ENCODE results near the gene NMUR1. TPM values are rescaled to one million over a fixed set of nuclear protein-coding genes. Genes with fewer than 3 reads are reported as not detected.

The NMUR1 gene
- polyA plus RNA-seq, 1 donor: 1.8 TPM

DNA sequence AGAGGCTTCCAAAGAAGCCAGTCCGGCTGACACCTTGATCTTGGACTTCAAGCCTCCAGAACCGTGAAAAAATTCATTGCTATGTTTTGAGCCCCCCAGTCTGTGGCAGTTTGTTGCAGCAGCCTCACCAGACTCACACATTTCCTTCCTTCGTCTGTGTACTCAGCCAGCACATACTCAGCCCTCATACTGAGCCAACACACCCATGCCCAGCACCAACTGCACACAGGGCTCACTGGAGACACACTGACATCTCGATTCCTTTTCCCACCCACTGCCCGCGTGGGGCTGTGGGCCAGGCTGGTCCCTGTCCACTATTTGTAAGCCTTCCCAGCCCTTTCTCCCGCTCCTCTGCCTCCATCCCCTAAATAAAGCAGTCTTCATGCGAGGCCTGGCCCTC is 24.1 kb upstream of the NMUR1 start:
- Histone ChIP-seq H3K9me3 (ENCODE audit: control insufficient read depth, low read depth, low read length) (peaks cover 10% of the 10 kb centered on the region), H3K27ac (ENCODE audit: low read length) (peak overlapping the region; percentile 51), H3K4me1 (ENCODE audit: control insufficient read depth, insufficient read depth, low read length) (no peaks in the 10 kb centered on the region), H3K36me3 (ENCODE audit: control insufficient read depth, insufficient read depth, low read length) (no peaks in the 10 kb centered on the region), H3K27me3 (ENCODE audit: control insufficient read depth, insufficient read depth, low read length) (no peaks in the 10 kb centered on the region), H3K4me3 (ENCODE audit: low read length) (no peak overlapping the region)
- 68% methylated on average over 4 of the region's 8 CpGs for WGBS (ENCODE audit: insufficient coverage, low lambda C conversion rate)
- no peak for DNase-seq

- Histone ChIP-seq H3K4me1 (ENCODE audit: control insufficient read depth, insufficient read depth, low read length) (no peaks in the 10 kb centered on the region), H3K36me3 (ENCODE audit: control insufficient read depth, insufficient read depth, low read length) (no peaks in the 10 kb centered on the region), H3K27ac (ENCODE audit: low read length) (no peak overlapping the region), H3K4me3 (ENCODE audit: low read length) (no peak overlapping the region), H3K9me3 (ENCODE audit: control insufficient read depth, low read depth, low read length) (peaks cover 10% of the 10 kb centered on the region), H3K27me3 (ENCODE audit: control insufficient read depth, insufficient read depth, low read length) (no peaks in the 10 kb centered on the region)
- no peak for DNase-seq
These were observed 22.5 kb upstream of the NMUR1 start for GRCh38 chr2:231552752-231553151.

- H3K9me3 ChIP-seq (ENCODE audit: control insufficient read depth, low read depth, low read length): peaks cover 10% of the 10 kb centered on the region
- WGBS (ENCODE audit: insufficient coverage, low lambda C conversion rate): 100% methylated on average over 2 of the region's 13 CpGs
- H3K4me3 ChIP-seq (ENCODE audit: low read length): no peak overlapping the region
- no peaks in the 10 kb centered on the region for H3K36me3 ChIP-seq (ENCODE audit: control insufficient read depth, insufficient read depth, low read length)
- peaks cover 3% of the 10 kb centered on the region for H3K4me1 ChIP-seq (ENCODE audit: control insufficient read depth, insufficient read depth, low read length)
- no peaks in the 10 kb centered on the region for H3K27me3 ChIP-seq (ENCODE audit: control insufficient read depth, insufficient read depth, low read length)
- no peak overlapping the region for H3K27ac ChIP-seq (ENCODE audit: low read length)
- no peak for DNase-seq
These were observed 19.4 kb upstream of the NMUR1 start for GRCh38 chr2:231549446-231550239.

DNA sequence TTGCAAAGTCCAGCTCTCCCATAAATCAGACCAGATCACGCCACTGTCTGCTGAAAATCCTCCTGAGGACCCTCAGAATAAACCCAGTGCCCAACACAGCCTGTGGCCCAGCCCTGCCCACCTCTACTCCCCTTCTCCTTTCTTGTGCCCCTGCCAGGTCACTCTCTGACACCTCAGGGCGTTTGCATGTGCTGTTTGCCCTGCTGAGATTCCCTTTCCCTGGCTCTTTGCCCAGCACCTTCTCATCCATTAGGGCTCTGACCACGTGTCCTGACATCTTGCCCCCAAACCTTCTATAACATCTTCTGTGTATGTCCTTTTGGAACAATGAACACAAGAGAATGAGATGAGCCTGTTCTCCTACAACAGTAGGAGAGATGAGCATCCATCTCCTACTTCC is 18.5 kb upstream of the NMUR1 start:
- H3K4me1 ChIP-seq (ENCODE audit: control insufficient read depth, insufficient read depth, low read length): peaks cover 3% of the 10 kb centered on the region
- DNase-seq: no peak

GRCh38 chr2:231547315-231548110 is 17.3 kb upstream of the NMUR1 start:
- DNase-seq: no peak
- WGBS (ENCODE audit: insufficient coverage, low lambda C conversion rate): no CpG with 5 or more reads among the region's 12 CpGs

More for the DNA sequence above, 18.5 kb upstream of the NMUR1 start:
- Histone ChIP-seq H3K4me3 (ENCODE audit: low read length) (no peak overlapping the region), H3K27ac (ENCODE audit: low read length) (no peak overlapping the region), H3K9me3 (ENCODE audit: control insufficient read depth, low read depth, low read length) (peaks cover 10% of the 10 kb centered on the region), H3K36me3 (ENCODE audit: control insufficient read depth, insufficient read depth, low read length) (no peaks in the 10 kb centered on the region), H3K27me3 (ENCODE audit: control insufficient read depth, insufficient read depth, low read length) (no peaks in the 10 kb centered on the region)
- no CpG with 5 or more reads among the region's 3 CpGs for WGBS (ENCODE audit: insufficient coverage, low lambda C conversion rate)

DNA sequence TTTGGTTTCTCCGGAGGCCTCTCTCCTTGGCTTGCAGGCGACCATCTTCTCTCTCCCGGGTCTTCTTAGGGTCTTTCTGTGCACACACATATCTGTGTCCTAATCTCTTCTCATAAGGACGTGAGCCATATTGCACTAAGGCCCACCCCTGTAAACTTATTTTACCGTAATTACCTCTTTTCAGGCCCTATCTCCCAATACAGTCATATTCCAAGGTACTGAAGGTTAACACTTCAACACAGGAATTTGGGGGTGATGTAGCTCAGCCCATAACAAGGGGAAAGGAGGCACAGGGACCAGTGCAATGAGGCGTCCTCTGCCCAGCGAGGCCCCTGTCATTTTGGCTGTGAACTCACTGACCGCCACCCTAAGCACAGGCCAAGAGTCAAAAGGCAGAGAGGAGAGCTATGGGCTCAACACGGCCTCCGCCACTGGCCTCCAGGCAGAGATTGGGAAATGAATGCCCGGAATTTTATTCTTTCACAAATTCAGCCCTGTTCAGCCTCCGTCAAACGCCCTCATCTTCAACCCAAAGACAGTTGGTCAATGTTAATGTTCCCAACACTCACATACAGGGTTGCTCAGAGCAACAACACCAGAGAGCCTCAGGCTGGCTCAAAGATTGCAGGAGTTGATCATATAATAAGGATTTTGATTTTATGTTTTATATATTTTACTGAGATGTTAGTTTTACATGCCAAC is 15.9 kb upstream of the NMUR1 start:
- Histone ChIP-seq H3K4me1 (ENCODE audit: control insufficient read depth, insufficient read depth, low read length) (peaks cover 3% of the 10 kb centered on the region), H3K27ac (ENCODE audit: low read length) (no peak overlapping the region), H3K4me3 (ENCODE audit: low read length) (no peak overlapping the region), H3K9me3 (ENCODE audit: control insufficient read depth, low read depth, low read length) (no peaks in the 10 kb centered on the region), H3K36me3 (ENCODE audit: control insufficient read depth, insufficient read depth, low read length) (no peaks in the 10 kb centered on the region), H3K27me3 (ENCODE audit: control insufficient read depth, insufficient read depth, low read length) (no peaks in the 10 kb centered on the region)
- 43% methylated on average over 3 of the region's 13 CpGs for WGBS (ENCODE audit: insufficient coverage, low lambda C conversion rate)
- DNase-seq: no peak

More at GRCh38 chr2:231547315-231548110, 17.3 kb upstream of the NMUR1 start:
- peaks cover 3% of the 10 kb centered on the region for H3K9me3 ChIP-seq (ENCODE audit: control insufficient read depth, low read depth, low read length)
- no peak overlapping the region for H3K27ac ChIP-seq (ENCODE audit: low read length)
- H3K27me3 ChIP-seq (ENCODE audit: control insufficient read depth, insufficient read depth, low read length): no peaks in the 10 kb centered on the region
- H3K4me1 ChIP-seq (ENCODE audit: control insufficient read depth, insufficient read depth, low read length): peaks cover 3% of the 10 kb centered on the region
- no peak overlapping the region for H3K4me3 ChIP-seq (ENCODE audit: low read length)
- H3K36me3 ChIP-seq (ENCODE audit: control insufficient read depth, insufficient read depth, low read length): no peaks in the 10 kb centered on the region

DNA sequence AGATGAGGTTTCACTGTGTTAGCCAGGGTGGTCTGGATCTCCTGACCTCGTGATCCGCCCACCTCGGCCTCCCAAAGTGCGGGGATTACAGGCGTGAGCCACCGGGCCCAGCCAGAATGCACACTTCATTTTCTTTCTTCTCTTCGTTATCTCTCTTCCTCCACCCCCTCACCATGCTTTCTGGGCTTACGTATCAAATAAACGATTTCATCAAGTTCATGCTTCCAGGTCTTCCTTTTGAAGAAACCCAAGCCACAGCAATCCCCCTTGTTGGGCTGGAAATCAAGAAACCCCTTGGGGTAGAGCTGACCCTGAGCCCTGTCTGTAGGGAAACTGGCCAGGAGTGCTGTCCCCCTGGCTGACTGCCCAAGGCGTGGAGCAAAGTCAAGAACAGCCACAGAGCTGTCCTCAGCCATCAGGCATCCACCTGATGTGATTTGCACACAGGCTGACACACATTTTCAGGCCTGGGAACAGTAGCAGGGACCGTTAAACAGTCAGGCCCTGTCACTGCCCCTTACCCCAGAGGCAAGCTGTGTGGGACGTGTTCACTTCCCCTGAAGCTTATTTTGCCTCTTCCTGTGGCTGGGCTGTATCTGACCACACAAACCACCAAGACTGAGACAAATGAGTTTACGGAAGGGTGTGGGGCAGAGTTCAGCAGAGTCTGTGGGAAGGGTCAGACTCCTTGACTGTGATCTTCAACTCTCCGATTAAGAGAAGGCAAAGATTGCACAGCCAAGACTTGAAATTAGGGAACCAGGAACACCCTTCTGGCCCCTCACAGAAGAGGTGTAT is 15.1 kb upstream of the NMUR1 start:
- peak in 1 of 2 donors; percentile 47 for DNase-seq
- H3K4me1 ChIP-seq (ENCODE audit: control insufficient read depth, insufficient read depth, low read length): peaks cover 3% of the 10 kb centered on the region
- H3K27ac ChIP-seq (ENCODE audit: low read length): no peak overlapping the region
- 94% methylated on average over 3 of the region's 14 CpGs for WGBS (ENCODE audit: insufficient coverage, low lambda C conversion rate)
- no peaks in the 10 kb centered on the region for H3K9me3 ChIP-seq (ENCODE audit: control insufficient read depth, low read depth, low read length)
- H3K27me3 ChIP-seq (ENCODE audit: control insufficient read depth, insufficient read depth, low read length): no peaks in the 10 kb centered on the region
- H3K4me3 ChIP-seq (ENCODE audit: low read length): no peak overlapping the region
- H3K36me3 ChIP-seq (ENCODE audit: control insufficient read depth, insufficient read depth, low read length): no peaks in the 10 kb centered on the region

DNA sequence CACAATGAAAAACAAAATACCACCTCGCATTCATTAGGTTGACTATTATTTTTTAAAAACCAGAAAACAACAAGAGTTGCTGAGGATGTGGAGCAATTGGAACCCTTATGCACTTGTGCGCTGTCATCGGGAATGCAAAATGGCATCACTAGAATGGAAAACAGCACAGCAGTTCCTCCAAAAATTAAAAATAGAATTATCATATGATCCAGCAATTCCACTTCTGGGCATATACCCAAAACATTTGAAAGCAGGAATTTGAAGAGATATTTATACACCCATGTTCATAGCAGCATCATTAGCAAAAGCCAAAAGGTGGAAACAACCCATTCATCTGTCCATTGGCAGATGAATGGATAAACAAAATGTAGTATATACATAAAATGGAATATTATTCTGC is 11.9 kb upstream of the NMUR1 start:
- no peak overlapping the region for H3K4me3 ChIP-seq (ENCODE audit: low read length)
- no peaks in the 10 kb centered on the region for H3K36me3 ChIP-seq (ENCODE audit: control insufficient read depth, insufficient read depth, low read length)
- no peaks in the 10 kb centered on the region for H3K27me3 ChIP-seq (ENCODE audit: control insufficient read depth, insufficient read depth, low read length)
- no peaks in the 10 kb centered on the region for H3K9me3 ChIP-seq (ENCODE audit: control insufficient read depth, low read depth, low read length)
- WGBS (ENCODE audit: insufficient coverage, low lambda C conversion rate): 83% methylated on average over 1 of the region's 3 CpGs
- no peak overlapping the region for H3K27ac ChIP-seq (ENCODE audit: low read length)
- DNase-seq: no peak
- H3K4me1 ChIP-seq (ENCODE audit: control insufficient read depth, insufficient read depth, low read length): peaks cover 3% of the 10 kb centered on the region

GRCh38 chr2:231541645-231542044 is 11.4 kb upstream of the NMUR1 start:
- H3K4me1 ChIP-seq (ENCODE audit: control insufficient read depth, insufficient read depth, low read length): peaks cover 3% of the 10 kb centered on the region
- H3K9me3 ChIP-seq (ENCODE audit: control insufficient read depth, low read depth, low read length): no peaks in the 10 kb centered on the region
- DNase-seq: no peak
- no peaks in the 10 kb centered on the region for H3K36me3 ChIP-seq (ENCODE audit: control insufficient read depth, insufficient read depth, low read length)
- WGBS (ENCODE audit: insufficient coverage, low lambda C conversion rate): no CpG with 5 or more reads among the region's 11 CpGs
- no peak overlapping the region for H3K4me3 ChIP-seq (ENCODE audit: low read length)
- H3K27me3 ChIP-seq (ENCODE audit: control insufficient read depth, insufficient read depth, low read length): no peaks in the 10 kb centered on the region
- no peak overlapping the region for H3K27ac ChIP-seq (ENCODE audit: low read length)

- WGBS (ENCODE audit: insufficient coverage, low lambda C conversion rate): 40% methylated on average over 1 of the region's 4 CpGs
- no peak for DNase-seq
These were observed 9.7 kb upstream of the NMUR1 start for GRCh38 chr2:231539991-231540390.

More at GRCh38 chr2:231539991-231540390, 9.7 kb upstream of the NMUR1 start:
- Histone ChIP-seq H3K27ac (ENCODE audit: low read length) (no peak overlapping the region), H3K4me3 (ENCODE audit: low read length) (no peak overlapping the region), H3K27me3 (ENCODE audit: control insufficient read depth, insufficient read depth, low read length) (no peaks in the 10 kb centered on the region), H3K4me1 (ENCODE audit: control insufficient read depth, insufficient read depth, low read length) (no peaks in the 10 kb centered on the region), H3K9me3 (ENCODE audit: control insufficient read depth, low read depth, low read length) (no peaks in the 10 kb centered on the region), H3K36me3 (ENCODE audit: control insufficient read depth, insufficient read depth, low read length) (no peaks in the 10 kb centered on the region)
